WI38 (cell line): ENCODE data around the gene POLR2H.

ENCODE experiments used
- H3K4me3 ChIP-seq: 2 replicates; pipeline ENCODE4 v1.5.1; 2011; ENCODE audit warnings: low read depth, mild to moderate bottlenecking, control low read depth, low read length
- CTCF ChIP-seq: IDR thresholded peaks from 2 replicates; pipeline ENCODE4 v1.5.1; 2012; ENCODE audit warnings: low read depth, mild to moderate bottlenecking, control low read depth, low read length

Gene POLR2H

DNA sequence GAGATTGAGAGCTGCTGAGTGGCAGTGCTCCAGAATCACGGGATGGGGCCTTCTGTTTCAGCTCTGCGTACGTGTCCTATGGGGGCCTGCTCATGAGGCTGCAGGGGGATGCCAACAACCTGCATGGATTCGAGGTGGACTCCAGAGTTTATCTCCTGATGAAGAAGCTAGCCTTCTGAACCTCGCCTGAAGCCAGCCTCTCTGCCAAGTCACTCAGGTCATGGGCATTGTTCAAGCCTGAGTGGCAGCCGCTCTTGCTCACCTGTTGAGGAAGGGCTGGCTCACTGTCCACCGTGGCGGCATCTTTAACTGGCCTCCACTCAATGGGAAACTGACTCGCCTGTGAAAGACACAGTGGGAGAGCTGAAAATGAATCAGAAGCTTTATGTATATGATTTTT, 6.6 kb downstream of the POLR2H start:
- no peak overlapping the region for H3K4me3 ChIP-seq
- no peak for TF ChIP-seq CTCF

- TF ChIP-seq CTCF: no peak
- no peak overlapping the region for H3K4me3 ChIP-seq
Observed at GRCh38 chr3:184368586-184369183, 7.2 kb downstream of the POLR2H start.

GRCh38 chr3:184371570-184372018, 10.1 kb downstream of the POLR2H start:
- peak; percentile 98 for TF ChIP-seq CTCF
- no peak overlapping the region for H3K4me3 ChIP-seq

GRCh38 chr3:184372296-184372821, 10.8 kb downstream of the POLR2H start:
- no peak for TF ChIP-seq CTCF
- H3K4me3 ChIP-seq: no peak overlapping the region

- H3K4me3 ChIP-seq: no peak overlapping the region
- no peak for TF ChIP-seq CTCF
Observed at GRCh38 chr3:184372911-184373310, 11.4 kb downstream of the POLR2H start.

DNA sequence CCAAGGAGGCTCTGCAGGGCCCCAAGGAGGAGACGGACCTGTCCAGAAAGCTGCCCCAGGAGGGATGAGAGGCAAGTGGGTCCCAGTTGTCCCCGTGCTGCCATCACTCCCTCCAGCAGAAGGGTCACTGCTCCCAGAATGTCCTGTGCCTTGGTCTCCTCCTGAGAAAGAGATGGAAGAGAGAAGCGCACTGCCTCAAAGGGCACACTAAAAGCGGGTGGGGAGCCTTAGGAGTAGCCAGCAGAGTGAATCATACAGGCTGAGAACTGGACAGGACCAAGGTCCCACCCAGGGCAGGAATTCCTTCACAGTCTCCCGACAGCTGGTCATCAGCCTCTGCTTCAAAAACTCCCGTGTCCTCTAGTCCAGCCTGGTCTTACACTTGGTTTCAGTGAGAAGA, 11.9 kb downstream of the POLR2H start:
- H3K4me3 ChIP-seq: no peak overlapping the region
- TF ChIP-seq CTCF: no peak

DNA sequence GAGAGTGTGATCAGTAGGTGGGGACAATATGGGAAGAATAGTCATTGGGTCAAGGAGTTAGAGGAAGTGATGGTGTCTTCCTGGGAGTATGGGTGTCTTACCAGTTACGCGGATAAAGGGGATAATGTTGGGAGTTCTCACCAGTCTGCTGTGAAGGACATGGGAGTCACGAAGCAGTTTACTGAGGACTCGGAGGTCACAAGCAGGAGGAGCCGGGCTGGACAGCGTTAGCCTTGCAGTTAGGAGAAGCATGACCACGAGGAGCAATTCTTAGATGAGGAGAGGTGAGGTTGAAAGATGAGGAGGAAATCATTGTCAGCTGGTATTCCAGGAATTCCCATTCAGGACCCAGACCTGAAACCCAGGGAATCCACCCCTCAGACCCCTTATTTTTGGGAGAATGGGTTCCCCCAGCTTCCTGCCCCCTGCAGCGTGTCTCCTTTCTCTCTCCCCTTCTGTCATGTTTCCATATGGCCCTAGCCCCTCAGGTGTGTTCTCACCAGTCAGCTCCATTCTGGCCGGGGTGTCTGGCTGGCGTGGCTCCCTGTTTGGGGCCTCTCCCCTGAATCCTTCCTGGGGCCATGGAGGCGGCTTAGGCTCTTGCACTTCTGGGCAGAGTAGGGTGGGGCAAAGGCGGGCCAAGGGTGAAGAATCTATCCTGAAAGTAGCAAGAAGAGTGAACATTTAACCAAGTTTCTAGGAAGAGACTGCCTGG, 14.4 kb downstream of the POLR2H start:
- H3K4me3 ChIP-seq: no peak overlapping the region
- TF ChIP-seq CTCF: no peak
